Upper lobe of left lung (tissue), 6 donors: ENCODE data around the gene CELA1. TPM values are rescaled to one million over a fixed set of nuclear protein-coding genes. Genes with fewer than 3 reads are reported as not detected.

Source experiments
- ATAC-seq, 2 donors: fragments of 200-7000 bp; cut with Tn5 transposase; one replicate each; pipeline ENCODE4 v1.9.1; 2022; ENCODE audit warnings: mild to moderate bottlenecking in 2 of 2, moderate library complexity in 2 of 2; ENCODE audit not compliant: low FRiP score in 2 of 2
- DNase-seq, 2 donors: peaks; one replicate each; pipeline ENCODE4 v3.0.0-alpha.2; 2019 to 2020
- H3K27ac ChIP-seq, 4 donors: fragments of 200-600 bp; sonication (generic); one replicate each; pipeline ENCODE4 v1.5.1; 2016 to 2019
- H3K27me3 ChIP-seq, 4 donors: fragments of 200-600 bp; sonication (generic); one replicate each; pipeline ENCODE4 v1.5.1; 2017 to 2019
- H3K36me3 ChIP-seq, 4 donors: fragments of 200-600 bp; sonication (generic); one replicate each; pipeline ENCODE4 v1.5.1; 2016 to 2019
- H3K4me1 ChIP-seq, 4 donors: fragments of 200-600 bp; sonication (generic); one replicate each; pipeline ENCODE4 v1.5.1; 2018 to 2019
- H3K4me3 ChIP-seq, 4 donors: fragments of 200-600 bp; sonication (generic); one replicate each; pipeline ENCODE4 v1.5.1; 2017 to 2019; ENCODE audit warnings: mild to moderate bottlenecking in 2 of 4, moderate library complexity in 1 of 4
- H3K9me3 ChIP-seq, 4 donors: fragments of 200-600 bp; sonication (generic); one replicate each; pipeline ENCODE4 v1.5.1; 2018 to 2019
- EP300 ChIP-seq, 4 donors: sonication (generic); formaldehyde crosslinking; IDR thresholded peaks; one replicate each; pipeline ENCODE4 v1.5.1; 2017; ENCODE audit warnings: antibody characterized with exemption in 4 of 4, control low read depth in 2 of 4
- POLR2A ChIP-seq, 4 donors: fragments of 450-650 bp; IDR thresholded peaks; one replicate each; pipeline ENCODE4 v1.5.1; 2016 to 2017; ENCODE audit warnings: antibody characterized with exemption in 4 of 4, mild to moderate bottlenecking in 2 of 4
- POLR2AphosphoS5 ChIP-seq, 2 donors: sonication (generic); formaldehyde crosslinking; IDR thresholded peaks; one replicate each; pipeline ENCODE4 v1.5.1; 2017; ENCODE audit warnings: antibody characterized with exemption in 2 of 2
- WGBS, 2 donors: methylation state at CpG; one replicate each; pipeline ENCODE4 v1.1.5; 2017 to 2018; 5-methylcytosine and 5-hydroxymethylcytosine counted together
- total RNA-seq, 6 donors: library from RNA; depleted of rRNA in 4 of 6; stranded (reverse); fragments of >200 nt in 4 of 6; gene quantifications; one replicate each; pipeline versions ENCODE4 v1.1.0 to v1.2.1, GENCODE V29; 2016 to 2021
- TF ChIP-seq, protein P1 (sequence below), 6 experiments: fragments of 450-650 bp in 4 of 6; fragments of 200-600 bp in 2 of 6; sonication (generic) in 2 of 6; IDR thresholded peaks; one replicate each; pipeline ENCODE4 v1.5.1; 2016 to 2019; ENCODE audit warnings: antibody characterized with exemption in 6 of 6
- donor health status: DM: no; HTN: no; CAD: no; lungs with moderate emphysema.
- donor health status: DM: no; HTN: yes; CAD: no; lungs with severe emphysema.

CELA1 gene
- total RNA-seq, 6 donors from 2014 or later: not detected

DNA sequence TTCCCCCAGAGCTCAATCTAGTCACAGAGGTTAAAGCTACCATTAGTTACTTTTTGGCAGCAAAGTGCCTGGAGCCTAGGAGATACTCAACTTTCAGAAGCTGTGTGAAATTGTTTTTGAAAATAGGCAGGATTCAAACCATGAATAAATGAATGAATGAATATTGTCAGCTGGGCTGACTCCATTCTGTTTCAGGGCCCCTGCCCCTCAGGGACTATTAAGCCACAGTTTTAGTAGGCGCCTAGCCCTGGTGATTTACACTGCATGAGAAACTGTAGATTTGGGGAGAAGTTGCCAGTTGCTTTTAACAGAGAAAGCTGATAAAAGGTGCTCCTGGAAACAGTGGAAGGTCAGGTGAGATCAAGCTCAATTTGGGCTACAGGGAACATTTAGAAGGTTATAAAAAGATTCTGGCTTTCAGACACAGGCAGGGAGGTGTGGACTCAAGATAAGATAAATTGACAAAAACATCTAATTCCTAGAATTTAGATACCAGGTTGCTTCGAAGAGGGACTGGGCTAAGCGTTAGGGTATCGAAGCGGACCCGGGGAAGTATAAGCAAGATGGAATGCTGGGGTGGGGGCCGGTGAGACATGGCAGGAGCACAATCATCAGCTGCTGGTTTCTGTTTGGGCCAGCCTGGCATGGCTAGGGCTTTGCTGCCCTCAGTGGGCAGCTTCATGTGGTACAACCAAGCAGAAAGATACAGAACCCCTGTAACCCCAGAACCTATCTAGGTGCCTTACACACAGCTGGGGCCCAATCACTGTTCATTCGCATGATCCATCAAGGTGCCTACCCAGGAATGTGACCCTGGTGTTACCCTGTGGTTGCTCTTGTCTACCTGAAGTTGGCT is 14.9 kb upstream of the CELA1 start:
- Histone ChIP-seq H3K27ac (no peak overlapping the region), H3K4me1 (no peaks in the 10 kb centered on the region), H3K36me3 (no peaks in the 10 kb centered on the region), H3K9me3 (no peaks in the 10 kb centered on the region), H3K4me3 (no peak overlapping the region), H3K27me3 (no peaks in the 10 kb centered on the region)
- DNase-seq (no peak), ATAC-seq (no peak)
- TF ChIP-seq EP300 (IDR thresholded peaks at IDR 0.05) (no peak), POLR2A (IDR thresholded peaks at IDR 0.05) (no peak), POLR2AphosphoS5 (IDR thresholded peaks at IDR 0.05) (no peak)
- TF ChIP-seq, protein P1, sequence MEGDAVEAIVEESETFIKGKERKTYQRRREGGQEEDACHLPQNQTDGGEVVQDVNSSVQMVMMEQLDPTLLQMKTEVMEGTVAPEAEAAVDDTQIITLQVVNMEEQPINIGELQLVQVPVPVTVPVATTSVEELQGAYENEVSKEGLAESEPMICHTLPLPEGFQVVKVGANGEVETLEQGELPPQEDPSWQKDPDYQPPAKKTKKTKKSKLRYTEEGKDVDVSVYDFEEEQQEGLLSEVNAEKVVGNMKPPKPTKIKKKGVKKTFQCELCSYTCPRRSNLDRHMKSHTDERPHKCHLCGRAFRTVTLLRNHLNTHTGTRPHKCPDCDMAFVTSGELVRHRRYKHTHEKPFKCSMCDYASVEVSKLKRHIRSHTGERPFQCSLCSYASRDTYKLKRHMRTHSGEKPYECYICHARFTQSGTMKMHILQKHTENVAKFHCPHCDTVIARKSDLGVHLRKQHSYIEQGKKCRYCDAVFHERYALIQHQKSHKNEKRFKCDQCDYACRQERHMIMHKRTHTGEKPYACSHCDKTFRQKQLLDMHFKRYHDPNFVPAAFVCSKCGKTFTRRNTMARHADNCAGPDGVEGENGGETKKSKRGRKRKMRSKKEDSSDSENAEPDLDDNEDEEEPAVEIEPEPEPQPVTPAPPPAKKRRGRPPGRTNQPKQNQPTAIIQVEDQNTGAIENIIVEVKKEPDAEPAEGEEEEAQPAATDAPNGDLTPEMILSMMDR (IDR thresholded peaks at IDR 0.05): no peak
- 87 to 90% methylated on average over 7 to 8 of the region's 8 CpGs for WGBS, 2 donors

DNA sequence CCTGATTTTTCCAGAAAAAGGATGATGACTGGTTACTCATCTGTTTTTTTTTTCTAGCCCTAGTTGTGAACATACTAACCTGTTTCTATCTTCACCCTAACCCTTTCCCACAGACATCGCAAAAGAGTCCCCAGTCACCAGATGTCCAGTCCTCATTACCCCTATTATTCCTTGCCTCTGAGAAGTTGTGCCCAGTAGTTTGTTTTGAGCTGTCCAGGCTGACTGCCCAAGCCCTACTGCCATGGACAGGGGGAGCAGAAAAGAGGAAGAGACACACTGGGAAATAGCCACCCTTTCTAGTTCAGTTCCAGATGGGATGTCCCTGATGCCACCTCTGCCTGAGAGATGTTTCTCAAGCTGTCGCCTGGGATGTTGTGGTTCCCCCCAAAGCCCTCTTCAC is 13.8 kb upstream of the CELA1 start:
- H3K4me1 ChIP-seq: no peaks in the 10 kb centered on the region
- H3K27me3 ChIP-seq: no peaks in the 10 kb centered on the region
- H3K9me3 ChIP-seq: no peaks in the 10 kb centered on the region
- no peak overlapping the region for H3K27ac ChIP-seq
- H3K4me3 ChIP-seq: no peak overlapping the region
- 90 to 96% methylated on average over 2 of the region's 2 CpGs for WGBS, 2 donors
- DNase-seq (no peak), ATAC-seq (no peak)
- TF ChIP-seq, protein P1 (IDR thresholded peaks at IDR 0.05): no peak
- no peak for TF ChIP-seq EP300 (IDR thresholded peaks at IDR 0.05)
- TF ChIP-seq POLR2A (IDR thresholded peaks at IDR 0.05): no peak
- TF ChIP-seq POLR2AphosphoS5 (IDR thresholded peaks at IDR 0.05): no peak
- H3K36me3 ChIP-seq: no peaks in the 10 kb centered on the region

DNA sequence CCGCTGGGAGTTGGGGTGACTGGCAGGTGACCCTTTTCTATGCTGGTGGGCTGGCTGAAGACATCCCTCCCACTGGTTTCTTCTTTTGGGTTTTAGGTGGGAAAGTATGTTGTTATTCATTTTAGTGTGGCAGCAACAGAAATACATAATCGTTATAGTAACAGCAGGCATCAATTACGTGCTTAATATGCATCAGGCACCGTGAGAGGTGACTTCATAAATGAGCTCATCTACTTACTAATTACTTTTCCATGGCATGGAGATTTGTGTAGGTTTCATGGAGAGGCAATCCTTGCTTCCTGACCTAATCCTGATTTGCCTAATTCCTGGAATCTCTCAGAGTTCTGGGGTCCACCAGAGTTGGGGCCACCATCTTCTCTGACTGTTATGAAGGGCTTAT is 13.4 kb upstream of the CELA1 start:
- no peak for DNase-seq
- Histone ChIP-seq H3K36me3 (no peaks in the 10 kb centered on the region), H3K4me1 (no peaks in the 10 kb centered on the region), H3K27me3 (no peaks in the 10 kb centered on the region), H3K27ac (no peak overlapping the region), H3K9me3 (no peaks in the 10 kb centered on the region), H3K4me3 (no peak overlapping the region)
- WGBS, 2 donors: 81 to 96% methylated on average over 4 of the region's 4 CpGs
- ATAC-seq: no peak
- no peak for TF ChIP-seq EP300 (IDR thresholded peaks at IDR 0.05)
- TF ChIP-seq, protein P1 (IDR thresholded peaks at IDR 0.05): no peak
- TF ChIP-seq POLR2A (IDR thresholded peaks at IDR 0.05): no peak
- no peak for TF ChIP-seq POLR2AphosphoS5 (IDR thresholded peaks at IDR 0.05)

DNA sequence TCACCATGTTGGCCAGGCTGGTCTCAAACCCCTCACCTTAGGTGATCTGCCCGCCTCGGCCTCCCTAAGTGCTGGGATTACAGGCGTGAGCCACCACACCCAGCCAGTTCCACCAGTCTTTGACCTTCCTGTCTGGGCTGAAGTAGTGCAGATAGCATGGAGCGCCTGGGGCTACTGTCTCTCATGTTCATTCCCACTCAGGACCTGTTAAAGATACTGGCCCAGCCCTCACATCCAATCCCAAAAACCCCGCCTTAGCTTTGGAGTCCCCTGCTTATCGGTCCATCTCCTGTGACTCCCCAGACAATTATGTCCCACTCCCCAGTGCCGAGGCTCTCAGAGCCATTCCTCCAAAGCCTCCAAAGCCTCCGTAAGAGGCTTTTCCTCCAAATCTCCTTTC is 12.0 kb upstream of the CELA1 start:
- TF ChIP-seq POLR2A (IDR thresholded peaks at IDR 0.05) (no peak), POLR2AphosphoS5 (IDR thresholded peaks at IDR 0.05) (no peak), EP300 (IDR thresholded peaks at IDR 0.05) (no peak)
- TF ChIP-seq, protein P1 (IDR thresholded peaks at IDR 0.05): no peak
- H3K36me3 ChIP-seq: no peaks in the 10 kb centered on the region

More for the DNA sequence above, 12.0 kb upstream of the CELA1 start:
- no peak for DNase-seq
- no peak overlapping the region for H3K27ac ChIP-seq
- 93 to 96% methylated on average over 8 of the region's 8 CpGs for WGBS, 2 donors
- H3K4me3 ChIP-seq: no peak overlapping the region
- no peaks in the 10 kb centered on the region for H3K9me3 ChIP-seq
- H3K4me1 ChIP-seq: no peaks in the 10 kb centered on the region
- no peak for ATAC-seq
- H3K27me3 ChIP-seq: no peaks in the 10 kb centered on the region
